ENCODE data around the gene EXT2. TPM values are rescaled to one million over a fixed set of nuclear protein-coding genes. Genes with fewer than 3 reads are reported as not detected.

EXT2 gene
- total RNA-seq, 2 experiments from 2014 or later: 27.0 to 28.1 TPM

DNA sequence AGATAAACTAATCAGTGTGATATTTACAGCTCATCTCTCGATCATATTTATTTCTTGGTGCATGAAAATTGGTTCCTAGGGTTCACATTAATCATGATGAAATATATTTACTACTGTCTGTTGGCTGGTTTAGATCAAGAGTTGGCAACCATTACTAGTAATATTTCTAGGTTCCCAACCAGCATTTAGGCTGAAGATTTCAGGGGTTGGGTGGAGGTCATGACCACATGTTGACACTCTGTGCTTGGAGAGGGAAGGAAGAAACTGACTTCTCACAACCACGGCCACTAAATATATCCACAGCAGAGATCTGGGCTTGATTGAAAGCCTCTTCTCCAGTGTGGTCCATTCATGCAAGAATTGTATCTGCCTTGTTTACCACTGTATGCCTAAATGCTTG lies 126.5 kb downstream of the EXT2 start:
- no peak for DNase-seq
- Mint-ChIP-seq H3K9me3 (no peaks in the 10 kb centered on the region), H3K4me3 (no peak overlapping the region), H3K4me1 (ENCODE audit: low read depth) (peaks cover 12% of the 10 kb centered on the region), H3K27me3 (no peaks in the 10 kb centered on the region), H3K27ac (no peak overlapping the region), H3K36me3 (peaks cover 13% of the 10 kb centered on the region)
- ChIA-PET CTCF (interaction anchor here (0.6 kb wide), 1 partner anchor 116 kb away, joined by 4 read pairs; no protein-coding TSS in a partner anchor), POLR2A (no interaction called here)
- intact Hi-C loops (cut with micrococcal nuclease): no loop called here

DNA sequence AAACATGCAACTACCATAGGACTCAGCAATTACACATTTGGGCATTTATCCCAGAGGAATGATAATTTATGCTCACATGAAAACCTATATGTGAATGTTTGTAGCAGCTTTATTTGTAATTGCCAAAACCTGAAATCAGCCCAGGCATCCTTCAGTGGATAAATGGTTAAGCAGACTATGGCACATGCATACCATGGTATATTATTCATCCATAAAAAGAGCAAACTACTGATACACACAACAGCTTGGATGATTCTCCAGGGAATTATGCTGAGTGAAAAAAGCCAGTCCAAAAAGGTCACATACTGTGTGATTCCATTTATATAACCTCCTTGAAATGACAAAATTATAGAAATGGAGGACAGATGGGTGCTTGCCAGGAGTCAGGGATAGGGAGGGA lies 127.8 kb downstream of the EXT2 start:
- POLR2A ChIA-PET: no interaction called here
- no peak for DNase-seq
- no peak overlapping the region for H3K4me3 Mint-ChIP-seq
- H3K27me3 Mint-ChIP-seq: no peaks in the 10 kb centered on the region
- H3K36me3 Mint-ChIP-seq: peaks cover 7% of the 10 kb centered on the region
- no peaks in the 10 kb centered on the region for H3K9me3 Mint-ChIP-seq
- CTCF ChIA-PET: no interaction called here
- peaks cover 15% of the 10 kb centered on the region for H3K4me1 Mint-ChIP-seq (ENCODE audit: low read depth)
- intact Hi-C loops (cut with micrococcal nuclease): no loop called here
- no peak overlapping the region for H3K27ac Mint-ChIP-seq

DNA sequence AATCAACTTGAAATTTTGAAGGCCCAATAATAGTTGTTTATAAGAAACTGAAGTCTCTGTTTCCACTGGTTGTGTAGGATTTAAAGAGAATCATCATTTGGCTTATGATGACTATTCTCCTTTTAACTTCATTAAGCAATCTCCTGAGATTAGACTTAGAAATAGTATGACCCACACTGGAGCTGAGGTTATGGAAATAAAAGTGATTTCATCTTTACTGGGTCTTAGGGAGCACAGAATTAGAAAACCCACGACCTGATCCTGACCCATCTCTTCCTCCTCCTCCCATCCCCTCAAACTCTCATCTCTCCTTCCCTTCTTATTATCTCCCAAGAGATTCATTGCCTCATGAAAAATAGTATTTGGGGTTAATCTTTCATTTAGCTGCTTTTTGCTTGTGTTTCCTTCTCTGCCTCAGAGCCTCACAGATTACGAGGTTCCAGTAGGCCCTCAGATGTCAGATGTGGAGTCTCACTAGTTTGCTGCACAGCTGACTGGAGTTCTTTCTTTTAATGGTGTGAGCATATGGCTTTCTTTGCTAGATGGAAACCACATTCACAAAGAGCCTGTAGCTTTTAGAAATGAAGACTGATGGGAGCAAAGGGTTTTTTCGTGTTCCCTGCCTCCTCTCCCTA lies 129.5 kb downstream of the EXT2 start:
- H3K4me3 Mint-ChIP-seq: no peak overlapping the region
- ChIA-PET POLR2A (no interaction called here), CTCF (no interaction called here)
- intact Hi-C loops (cut with micrococcal nuclease): no loop called here
- no peak for DNase-seq
- H3K9me3 Mint-ChIP-seq: no peaks in the 10 kb centered on the region
- no peak overlapping the region for H3K27ac Mint-ChIP-seq
- H3K4me1 Mint-ChIP-seq (ENCODE audit: low read depth): peaks cover 15% of the 10 kb centered on the region
- no peaks in the 10 kb centered on the region for H3K27me3 Mint-ChIP-seq
- H3K36me3 Mint-ChIP-seq: peaks cover 3% of the 10 kb centered on the region

DNA sequence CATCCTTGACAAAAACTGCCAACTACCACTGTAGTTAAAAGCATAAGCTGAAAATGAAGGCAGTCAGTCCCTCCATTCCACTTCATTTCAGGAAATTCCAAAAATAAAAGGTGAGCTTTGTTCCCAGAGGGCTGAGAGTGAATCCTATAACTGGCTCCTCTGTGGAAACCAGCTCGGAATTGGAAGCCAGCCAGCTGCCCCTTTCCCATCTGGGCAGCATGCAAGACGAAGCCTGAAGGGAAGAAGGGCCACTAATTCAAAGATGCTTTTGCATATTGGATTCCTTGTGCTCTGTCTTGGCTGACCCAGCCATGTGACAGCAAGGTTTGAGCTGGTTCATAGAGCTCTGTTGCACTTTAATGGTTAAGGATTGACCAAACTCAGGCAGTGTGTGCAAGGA lies 131.0 kb downstream of the EXT2 start:
- ChIA-PET CTCF (no interaction called here), POLR2A (no interaction called here)
- Mint-ChIP-seq H3K4me3 (no peak overlapping the region), H3K4me1 (ENCODE audit: low read depth) (peaks cover 15% of the 10 kb centered on the region), H3K27me3 (no peaks in the 10 kb centered on the region), H3K27ac (no peak overlapping the region), H3K36me3 (peaks cover 1% of the 10 kb centered on the region), H3K9me3 (no peaks in the 10 kb centered on the region)
- intact Hi-C loops (cut with micrococcal nuclease): no loop called here
- DNase-seq: no peak

DNA sequence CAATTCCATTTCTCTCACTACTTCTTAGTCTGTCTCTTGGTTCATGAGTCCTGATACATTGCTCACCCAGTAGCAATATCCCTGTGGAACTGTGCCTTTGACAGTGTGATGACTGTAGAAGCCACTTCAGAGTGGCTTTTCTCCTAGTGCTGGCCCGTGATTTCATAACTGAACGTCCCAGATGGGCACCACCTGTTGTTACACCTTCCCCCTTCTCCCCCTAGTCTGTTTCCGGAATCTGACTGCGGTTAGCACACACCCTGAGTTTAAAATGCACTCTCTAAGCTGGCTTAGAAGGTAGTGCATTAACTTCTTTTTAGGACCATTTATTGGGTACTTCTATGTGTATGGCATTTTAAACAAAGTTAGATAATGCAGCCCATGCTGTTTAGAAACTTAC lies 131.5 kb downstream of the EXT2 start:
- CTCF ChIA-PET: no interaction called here
- Mint-ChIP-seq H3K27me3 (no peaks in the 10 kb centered on the region), H3K36me3 (peaks cover under 1% of the 10 kb centered on the region), H3K4me1 (ENCODE audit: low read depth) (peaks cover 15% of the 10 kb centered on the region), H3K9me3 (no peaks in the 10 kb centered on the region), H3K4me3 (no peak overlapping the region), H3K27ac (no peak overlapping the region)
- DNase-seq: no peak
- POLR2A ChIA-PET: no interaction called here
- intact Hi-C loops (cut with micrococcal nuclease): no loop called here

DNA sequence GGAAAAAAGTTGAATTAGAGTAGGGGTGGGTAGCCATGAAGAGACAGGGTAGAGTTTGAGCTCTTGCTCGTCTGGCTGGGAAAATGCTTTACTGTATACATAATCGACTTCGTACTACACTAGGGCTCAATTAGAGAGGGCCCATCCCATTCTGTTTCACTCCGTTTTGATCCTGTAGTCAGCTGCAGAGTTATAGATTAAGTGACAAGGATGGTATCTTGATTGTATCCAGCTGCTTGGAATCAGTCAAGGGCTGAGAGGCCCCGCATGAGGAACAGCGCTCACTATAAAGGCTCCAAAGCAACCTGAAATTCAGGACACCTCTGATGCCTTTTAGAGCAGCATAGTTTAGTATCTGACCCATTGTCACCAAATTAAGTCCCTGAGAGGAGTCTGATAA lies 132.9 kb downstream of the EXT2 start:
- Mint-ChIP-seq H3K27ac (no peak overlapping the region), H3K27me3 (no peaks in the 10 kb centered on the region), H3K4me1 (ENCODE audit: low read depth) (peaks cover 15% of the 10 kb centered on the region), H3K4me3 (no peak overlapping the region), H3K9me3 (no peaks in the 10 kb centered on the region), H3K36me3 (peaks cover 7% of the 10 kb centered on the region)
- no peak for DNase-seq
- intact Hi-C loops (cut with micrococcal nuclease): no loop called here
- POLR2A ChIA-PET: no interaction called here
- CTCF ChIA-PET: no interaction called here

DNA sequence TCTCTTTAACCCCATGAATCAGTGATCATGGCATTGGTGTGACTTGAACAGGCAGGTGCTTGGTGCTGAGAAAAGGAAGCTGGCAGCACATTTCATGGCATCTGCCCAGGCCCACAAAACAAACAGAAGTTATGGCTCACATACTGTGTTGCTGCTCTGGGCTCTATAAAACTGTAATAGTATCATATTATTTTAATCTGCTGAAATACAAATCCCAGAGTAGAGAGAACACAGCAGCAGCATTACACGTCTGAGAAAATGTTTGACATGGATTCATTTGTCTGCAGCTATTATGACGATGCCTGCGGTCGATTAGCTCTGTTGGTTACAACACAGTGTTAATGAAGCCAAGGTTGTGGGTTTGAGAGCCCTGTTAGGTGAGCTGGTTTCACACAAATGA lies 133.6 kb downstream of the EXT2 start:
- no peaks in the 10 kb centered on the region for H3K27me3 Mint-ChIP-seq
- CTCF ChIA-PET: no interaction called here
- POLR2A ChIA-PET: no interaction called here
- H3K9me3 Mint-ChIP-seq: no peaks in the 10 kb centered on the region
- no peak overlapping the region for H3K27ac Mint-ChIP-seq
- DNase-seq: no peak
- peaks cover 7% of the 10 kb centered on the region for H3K36me3 Mint-ChIP-seq
- intact Hi-C loops (cut with micrococcal nuclease): no loop called here
- H3K4me1 Mint-ChIP-seq (ENCODE audit: low read depth): peaks cover 15% of the 10 kb centered on the region
- no peak overlapping the region for H3K4me3 Mint-ChIP-seq

DNA sequence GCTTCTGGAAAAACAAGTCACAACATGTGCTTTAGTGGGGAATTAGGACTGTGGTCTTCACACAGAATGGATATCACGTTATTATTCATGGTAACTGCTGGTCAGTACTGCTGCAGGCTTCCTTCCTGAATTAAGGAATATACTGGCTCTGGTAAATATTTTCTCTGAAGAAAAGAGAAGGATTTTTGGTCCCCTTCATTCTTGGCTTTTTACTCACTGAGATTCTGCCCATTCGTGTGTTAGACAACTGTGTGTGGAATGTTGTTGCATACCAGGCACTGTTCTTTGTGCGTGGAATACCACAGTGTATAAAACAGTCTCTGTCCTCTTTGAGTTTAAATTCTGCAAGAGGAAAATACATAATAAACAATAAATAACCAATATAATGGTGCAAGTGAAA lies 134.1 kb downstream of the EXT2 start:
- Mint-ChIP-seq H3K9me3 (no peaks in the 10 kb centered on the region), H3K27me3 (no peaks in the 10 kb centered on the region), H3K4me1 (ENCODE audit: low read depth) (peaks cover 15% of the 10 kb centered on the region), H3K27ac (no peak overlapping the region), H3K36me3 (peaks cover 7% of the 10 kb centered on the region), H3K4me3 (no peak overlapping the region)
- ChIA-PET CTCF (no interaction called here), POLR2A (no interaction called here)
- DNase-seq: no peak
- intact Hi-C loops (cut with micrococcal nuclease): no loop called here

DNA sequence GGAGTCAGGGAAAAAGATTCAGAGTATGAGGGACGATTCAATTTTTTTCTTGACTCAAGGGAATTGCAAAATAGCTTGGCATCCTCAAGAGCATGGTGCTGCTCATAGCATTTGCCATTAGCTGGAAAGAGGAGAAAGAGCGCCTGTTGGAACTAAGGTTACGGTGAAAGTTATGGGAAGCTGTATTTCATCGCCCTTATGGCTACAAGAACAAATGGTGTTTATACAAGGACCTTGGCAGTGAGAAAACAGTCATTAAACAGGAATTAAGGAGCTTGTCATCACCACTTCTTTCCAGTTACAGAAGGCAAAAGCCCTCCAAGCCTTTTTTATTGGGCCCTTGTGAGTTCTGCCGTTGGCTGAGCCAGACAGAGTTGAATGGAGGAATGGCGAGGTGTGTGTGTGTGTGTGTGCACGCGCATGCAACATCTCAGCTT lies 140.3 kb downstream of the EXT2 start:
- Mint-ChIP-seq H3K27me3 (no peaks in the 10 kb centered on the region), H3K4me1 (ENCODE audit: low read depth) (no peaks in the 10 kb centered on the region), H3K27ac (no peak overlapping the region), H3K4me3 (no peak overlapping the region), H3K36me3 (peaks cover 40% of the 10 kb centered on the region), H3K9me3 (no peaks in the 10 kb centered on the region)
- intact Hi-C loops (cut with micrococcal nuclease): no loop called here
- no peak for DNase-seq
- ChIA-PET CTCF (interaction anchor here (0.6 to 2.6 kb wide), 2 partner anchors 126 to 141 kb away, joined by 3 to 8 read pairs; partner anchors contain the start of gene EXT2), POLR2A (no interaction called here)

DNA sequence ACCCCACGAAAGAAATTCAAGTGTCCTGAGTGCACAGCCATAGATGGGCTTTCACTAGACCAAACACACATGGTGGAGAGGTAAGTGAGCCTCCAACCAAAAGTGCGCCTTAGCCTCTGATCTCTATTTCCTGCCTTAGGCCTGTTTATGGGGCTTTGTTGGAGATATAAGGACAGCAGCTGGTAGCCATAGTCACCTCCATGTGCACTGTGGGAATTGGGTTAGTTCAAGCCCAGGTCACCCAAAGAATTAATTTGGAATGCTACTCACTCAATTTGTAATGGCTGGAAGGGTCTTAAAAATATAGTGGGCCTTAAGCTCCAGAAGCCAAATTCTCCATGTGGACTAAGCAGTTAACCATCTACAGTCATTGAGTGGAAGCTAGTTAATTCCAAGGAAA lies 140.8 kb downstream of the EXT2 start:
- intact Hi-C loops (cut with micrococcal nuclease): no loop called here
- Mint-ChIP-seq H3K36me3 (peaks cover 40% of the 10 kb centered on the region), H3K4me3 (no peak overlapping the region), H3K9me3 (no peaks in the 10 kb centered on the region), H3K27ac (no peak overlapping the region), H3K27me3 (no peaks in the 10 kb centered on the region), H3K4me1 (ENCODE audit: low read depth) (no peaks in the 10 kb centered on the region)
- ChIA-PET CTCF (interaction anchor here (2.6 kb wide), 1 partner anchor 141 kb away, joined by 8 read pairs; the partner anchor contains the start of gene EXT2), POLR2A (no interaction called here)
- no peak for DNase-seq

DNA sequence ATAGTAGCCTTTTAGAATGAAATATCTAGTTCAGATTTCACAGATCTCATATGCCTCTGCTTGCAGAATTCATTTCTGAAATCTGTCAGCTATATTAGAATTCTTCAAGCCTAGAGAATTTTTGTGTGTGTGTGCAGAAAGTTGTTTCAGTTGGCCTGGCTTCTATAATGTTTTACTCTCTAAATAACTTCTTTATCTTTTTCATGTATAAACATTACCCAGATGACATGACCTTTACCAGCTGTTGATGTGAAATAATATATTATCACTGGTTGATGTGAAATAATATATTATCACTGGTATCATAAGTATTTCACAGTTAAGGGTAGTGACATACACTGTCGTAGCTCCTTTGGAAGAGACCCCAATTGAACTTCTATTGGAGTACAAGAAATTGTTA lies 141.7 kb downstream of the EXT2 start:
- CTCF ChIA-PET: no interaction called here
- H3K36me3 Mint-ChIP-seq: peaks cover 37% of the 10 kb centered on the region
- intact Hi-C loops (cut with micrococcal nuclease): no loop called here

DNA sequence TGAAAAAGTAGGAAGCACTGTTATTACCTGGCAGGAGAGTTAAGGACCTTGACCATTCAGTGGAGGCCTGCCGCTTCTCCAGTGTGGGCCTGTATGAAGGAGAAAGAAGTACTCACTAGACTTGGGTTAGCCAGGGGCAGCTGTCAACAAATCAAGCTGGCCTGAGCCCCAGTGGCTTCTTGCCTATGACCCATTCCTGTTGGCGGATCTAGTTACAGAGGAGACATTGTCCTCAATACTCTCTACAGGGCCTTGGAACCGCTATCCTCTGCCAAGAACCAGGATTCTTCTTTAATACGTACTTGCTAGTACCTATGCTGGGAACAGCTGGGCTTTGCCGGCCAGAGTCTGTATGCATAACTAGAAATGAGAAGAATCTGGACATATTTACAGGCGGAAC lies 146.4 kb downstream of the EXT2 start:
- no peaks in the 10 kb centered on the region for H3K4me1 Mint-ChIP-seq (ENCODE audit: low read depth)
- no peak overlapping the region for H3K27ac Mint-ChIP-seq
- ChIA-PET CTCF (no interaction called here), POLR2A (no interaction called here)
- no peaks in the 10 kb centered on the region for H3K9me3 Mint-ChIP-seq
- no peak for DNase-seq
- H3K27me3 Mint-ChIP-seq: no peaks in the 10 kb centered on the region
- H3K36me3 Mint-ChIP-seq: peaks cover 40% of the 10 kb centered on the region
- intact Hi-C loops (cut with micrococcal nuclease): no loop called here
- no peak overlapping the region for H3K4me3 Mint-ChIP-seq

More for the DNA sequence above, 141.7 kb downstream of the EXT2 start:
- Mint-ChIP-seq H3K27me3 (no peaks in the 10 kb centered on the region), H3K9me3 (no peaks in the 10 kb centered on the region), H3K27ac (no peak overlapping the region), H3K4me1 (ENCODE audit: low read depth) (no peaks in the 10 kb centered on the region), H3K4me3 (no peak overlapping the region)
- POLR2A ChIA-PET: no interaction called here
- DNase-seq: no peak

DNA sequence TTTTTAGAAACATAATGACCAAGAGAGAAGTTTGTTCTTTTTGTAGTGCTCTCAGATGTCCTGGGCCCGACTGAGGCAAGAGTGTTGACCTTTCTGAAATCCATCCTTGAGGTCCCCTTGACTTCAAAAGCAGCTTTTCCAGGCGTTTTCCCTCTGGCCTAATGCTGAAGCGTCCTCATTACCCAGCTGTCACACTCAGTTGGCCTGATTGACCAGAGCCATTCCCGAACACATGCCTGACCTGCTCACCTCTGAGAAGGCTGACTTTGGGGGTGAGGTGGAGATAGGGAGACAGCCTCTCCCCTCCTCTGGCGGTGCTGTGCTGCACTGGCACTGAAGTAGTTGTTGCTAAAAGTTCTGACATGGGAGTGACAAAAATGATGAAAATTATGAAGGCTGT lies 147.6 kb downstream of the EXT2 start:
- intact Hi-C loops (cut with micrococcal nuclease): no loop called here
- CTCF ChIA-PET: interaction anchor here (1.0 kb wide), 1 partner anchor 149 kb away, joined by 3 read pairs; no protein-coding TSS in a partner anchor
- Mint-ChIP-seq H3K27ac (no peak overlapping the region), H3K9me3 (no peaks in the 10 kb centered on the region), H3K36me3 (peaks cover 38% of the 10 kb centered on the region), H3K4me1 (ENCODE audit: low read depth) (no peaks in the 10 kb centered on the region), H3K27me3 (no peaks in the 10 kb centered on the region), H3K4me3 (no peak overlapping the region)
- POLR2A ChIA-PET: no interaction called here
- no peak for DNase-seq
